Measurements from ENCODE around the gene CEP131. TPM values are rescaled to one million over a fixed set of nuclear protein-coding genes. Genes with fewer than 3 reads are reported as not detected.

Gene CEP131
- total RNA-seq, 2 experiments from 2014 or later: 9.4 to 9.8 TPM

DNA sequence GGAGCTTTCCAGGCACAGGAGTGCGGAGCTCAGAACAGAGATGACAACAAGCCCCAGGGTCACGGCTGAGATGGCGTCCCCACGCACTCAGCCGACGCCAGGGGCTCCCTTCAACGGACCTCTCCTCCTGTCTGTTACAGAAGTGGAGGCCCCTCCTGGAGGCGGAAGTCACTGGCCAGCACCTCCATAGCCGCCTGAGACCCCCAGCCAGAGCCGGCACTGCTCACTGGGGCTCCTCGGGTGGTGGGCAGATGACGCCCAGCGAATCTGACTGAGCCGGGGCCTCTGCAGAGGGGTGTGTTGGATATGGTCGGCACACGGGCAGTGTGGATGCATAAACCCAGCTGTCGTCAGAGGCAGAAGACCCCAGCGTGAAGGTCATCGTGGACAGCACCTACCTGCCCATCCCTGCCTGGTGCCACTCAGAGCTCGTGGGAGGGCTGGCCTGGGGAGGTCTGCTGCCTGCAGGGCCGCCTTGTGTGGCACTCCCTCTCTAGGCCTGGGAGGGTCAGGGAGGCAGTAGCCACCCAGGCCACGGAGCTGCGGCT, 36.4 kb upstream of the CEP131 start:
- CTCF ChIA-PET: interaction anchor here (0.6 to 1.2 kb wide), 2 partner anchors 9 to 226 kb away, joined by 3 to 4 read pairs; no protein-coding TSS in a partner anchor
- H3K27ac Mint-ChIP-seq: no peak overlapping the region
- no peak for DNase-seq
- no peaks in the 10 kb centered on the region for H3K4me1 Mint-ChIP-seq (ENCODE audit: low read depth)
- intact Hi-C loops (cut with micrococcal nuclease): loop anchor here (10.0 kb wide), 1 partner anchor 136 kb away; the partner anchor contains the start of gene BAHCC1
- H3K4me3 Mint-ChIP-seq: no peak overlapping the region
- peaks cover 1% of the 10 kb centered on the region for H3K36me3 Mint-ChIP-seq (ENCODE audit: low read depth)
- H3K9me3 Mint-ChIP-seq: no peaks in the 10 kb centered on the region
- H3K27me3 Mint-ChIP-seq (ENCODE audit: low read depth): no peaks in the 10 kb centered on the region

DNA sequence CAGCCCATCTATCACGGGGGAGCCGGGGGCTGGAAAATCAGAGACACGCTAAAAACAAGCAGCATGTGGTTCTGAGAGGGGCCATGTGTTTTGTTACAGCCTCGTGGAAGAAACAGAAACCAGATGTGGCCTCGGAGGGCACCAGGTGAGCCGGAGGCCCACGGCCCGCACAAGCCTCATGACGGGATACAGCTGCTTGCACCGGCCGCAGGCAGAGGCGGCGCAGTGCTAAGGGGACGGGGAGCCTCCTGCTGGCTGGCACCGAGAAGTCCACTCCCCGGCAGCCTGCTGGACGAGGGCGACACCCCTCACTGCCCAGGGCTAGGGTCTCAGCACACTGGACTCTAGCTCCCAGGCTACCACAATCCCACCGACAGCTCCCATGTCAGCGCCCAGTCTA, 35.5 kb upstream of the CEP131 start:
- DNase-seq: no peak
- Mint-ChIP-seq H3K36me3 (ENCODE audit: low read depth) (peaks cover 1% of the 10 kb centered on the region), H3K27me3 (ENCODE audit: low read depth) (no peaks in the 10 kb centered on the region), H3K9me3 (no peaks in the 10 kb centered on the region), H3K4me1 (ENCODE audit: low read depth) (peaks cover 3% of the 10 kb centered on the region), H3K27ac (no peak overlapping the region), H3K4me3 (no peak overlapping the region)
- intact Hi-C loops (cut with micrococcal nuclease): loop anchor here (10.0 kb wide), 1 partner anchor 137 kb away; the partner anchor contains the start of gene BAHCC1
- CTCF ChIA-PET: no interaction called here

DNA sequence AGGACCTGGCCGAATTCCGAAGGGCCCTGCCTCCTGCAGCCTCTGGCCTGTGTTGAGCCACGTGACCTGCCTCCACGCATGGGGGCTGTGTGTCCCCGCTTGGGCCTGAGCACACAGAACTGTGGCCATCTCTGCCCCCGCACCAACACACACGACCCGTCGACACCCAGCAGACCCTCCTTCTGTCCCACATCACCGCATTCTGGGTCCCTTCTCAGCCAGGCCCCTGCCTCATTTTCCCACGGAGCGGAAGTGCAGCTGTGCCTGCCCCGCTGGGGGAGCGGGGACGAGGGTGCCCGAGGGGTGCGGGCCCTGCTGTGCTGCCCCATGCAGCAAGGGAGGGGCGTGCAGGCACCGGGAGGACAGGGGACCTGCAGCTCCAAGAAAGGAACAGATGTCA, 34.8 kb upstream of the CEP131 start:
- Mint-ChIP-seq H3K9me3 (no peaks in the 10 kb centered on the region), H3K4me3 (no peak overlapping the region), H3K27ac (no peak overlapping the region), H3K27me3 (ENCODE audit: low read depth) (no peaks in the 10 kb centered on the region), H3K36me3 (ENCODE audit: low read depth) (peaks cover 6% of the 10 kb centered on the region), H3K4me1 (ENCODE audit: low read depth) (peaks cover 5% of the 10 kb centered on the region)
- intact Hi-C loops (cut with micrococcal nuclease): loop anchor here (10.0 kb wide), 1 partner anchor 137 kb away; the partner anchor contains the start of gene BAHCC1
- CTCF ChIA-PET: interaction anchor here (0.8 kb wide), 1 partner anchor 344 kb away, joined by 3 read pairs; no protein-coding TSS in a partner anchor
- no peak for DNase-seq

DNA sequence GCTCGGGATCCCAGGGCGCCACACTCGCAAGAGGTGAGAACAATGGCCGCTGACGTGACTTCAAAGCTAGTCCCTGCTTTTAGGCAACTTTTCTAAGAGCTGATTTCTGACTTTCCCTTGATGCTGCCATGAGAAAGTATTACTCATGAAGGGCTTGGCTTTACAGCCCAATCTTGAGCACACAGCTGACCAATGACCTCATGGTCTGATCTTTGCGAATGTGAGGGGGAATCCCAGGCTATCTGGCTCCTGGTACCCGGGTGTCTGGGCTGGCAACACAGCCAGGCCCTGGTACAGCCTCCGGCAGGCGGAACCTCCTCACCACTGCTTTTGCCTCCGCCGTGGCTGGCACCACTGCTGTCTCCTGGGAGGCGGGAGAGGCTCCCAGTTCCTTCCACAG, 33.9 kb upstream of the CEP131 start:
- peaks cover 8% of the 10 kb centered on the region for H3K36me3 Mint-ChIP-seq (ENCODE audit: low read depth)

GRCh38 chr17:81254955-81255717, 32.4 kb upstream of the CEP131 start:
- H3K4me1 Mint-ChIP-seq (ENCODE audit: low read depth): peaks cover 5% of the 10 kb centered on the region
- H3K9me3 Mint-ChIP-seq: no peaks in the 10 kb centered on the region
- H3K36me3 Mint-ChIP-seq (ENCODE audit: low read depth): peaks cover 8% of the 10 kb centered on the region
- intact Hi-C loops (cut with micrococcal nuclease): loop anchor here (10.0 kb wide), 1 partner anchor 140 kb away; the partner anchor contains the start of gene BAHCC1
- no peak overlapping the region for H3K27ac Mint-ChIP-seq
- CTCF ChIA-PET: no interaction called here
- H3K4me3 Mint-ChIP-seq: no peak overlapping the region
- DNase-seq: no peak
- no peaks in the 10 kb centered on the region for H3K27me3 Mint-ChIP-seq (ENCODE audit: low read depth)

More for the DNA sequence above, 33.9 kb upstream of the CEP131 start:
- DNase-seq: no peak
- Mint-ChIP-seq H3K9me3 (no peaks in the 10 kb centered on the region), H3K4me1 (ENCODE audit: low read depth) (peaks cover 5% of the 10 kb centered on the region), H3K4me3 (no peak overlapping the region), H3K27ac (no peak overlapping the region), H3K27me3 (ENCODE audit: low read depth) (no peaks in the 10 kb centered on the region)
- CTCF ChIA-PET: interaction anchor here (0.8 to 1.2 kb wide), 2 partner anchors 228 to 345 kb away, joined by 3 to 4 read pairs; no protein-coding TSS in a partner anchor
- intact Hi-C loops (cut with micrococcal nuclease): loop anchor here (10.0 kb wide), 1 partner anchor 138 kb away; the partner anchor contains the start of gene BAHCC1

GRCh38 chr17:81253358-81254131, 30.8 kb upstream of the CEP131 start:
- Mint-ChIP-seq H3K4me3 (no peak overlapping the region), H3K27ac (no peak overlapping the region), H3K36me3 (ENCODE audit: low read depth) (peaks cover 8% of the 10 kb centered on the region), H3K4me1 (ENCODE audit: low read depth) (peaks cover 5% of the 10 kb centered on the region), H3K9me3 (no peaks in the 10 kb centered on the region), H3K27me3 (ENCODE audit: low read depth) (no peaks in the 10 kb centered on the region)
- DNase-seq: peak; percentile 68
- CTCF ChIA-PET: interaction anchor here (0.7 to 1.9 kb wide), 7 partner anchors 32 to 292 kb away, joined by 3 to 10 read pairs (median 3); no protein-coding TSS in a partner anchor
- intact Hi-C loops (cut with micrococcal nuclease): loop anchor here (1.0 to 10.0 kb wide), 4 partner anchors 43 to 348 kb away; partner anchors contain the start of gene BAHCC1

DNA sequence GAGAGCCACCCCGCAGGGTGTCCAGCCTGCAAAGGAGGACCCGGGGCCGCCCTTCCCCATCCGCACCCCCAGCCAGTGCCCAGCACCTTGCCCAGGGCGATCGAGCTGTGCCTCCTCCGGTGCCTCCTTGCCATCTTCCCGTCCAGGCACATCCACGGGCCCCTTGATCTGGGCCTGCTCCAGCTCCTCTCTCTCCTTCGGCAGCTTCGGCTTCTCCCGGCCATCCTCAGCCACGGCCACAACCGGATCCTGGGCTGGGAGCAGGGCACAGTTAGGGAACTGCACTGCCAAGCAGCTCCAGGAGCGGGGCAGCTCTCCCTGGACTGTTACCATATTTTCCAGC, 30.2 kb upstream of the CEP131 start:
- intact Hi-C loops (cut with micrococcal nuclease): loop anchor here (1.0 to 10.0 kb wide), 4 partner anchors 44 to 348 kb away; partner anchors contain the start of gene BAHCC1
- Mint-ChIP-seq H3K36me3 (ENCODE audit: low read depth) (peaks cover 8% of the 10 kb centered on the region), H3K9me3 (no peaks in the 10 kb centered on the region), H3K27ac (no peak overlapping the region), H3K27me3 (ENCODE audit: low read depth) (no peaks in the 10 kb centered on the region), H3K4me1 (ENCODE audit: low read depth) (peaks cover 5% of the 10 kb centered on the region), H3K4me3 (no peak overlapping the region)
- no peak for DNase-seq
- CTCF ChIA-PET: interaction anchor here (0.6 to 1.9 kb wide), 7 partner anchors 33 to 293 kb away, joined by 3 to 10 read pairs (median 3); no protein-coding TSS in a partner anchor

DNA sequence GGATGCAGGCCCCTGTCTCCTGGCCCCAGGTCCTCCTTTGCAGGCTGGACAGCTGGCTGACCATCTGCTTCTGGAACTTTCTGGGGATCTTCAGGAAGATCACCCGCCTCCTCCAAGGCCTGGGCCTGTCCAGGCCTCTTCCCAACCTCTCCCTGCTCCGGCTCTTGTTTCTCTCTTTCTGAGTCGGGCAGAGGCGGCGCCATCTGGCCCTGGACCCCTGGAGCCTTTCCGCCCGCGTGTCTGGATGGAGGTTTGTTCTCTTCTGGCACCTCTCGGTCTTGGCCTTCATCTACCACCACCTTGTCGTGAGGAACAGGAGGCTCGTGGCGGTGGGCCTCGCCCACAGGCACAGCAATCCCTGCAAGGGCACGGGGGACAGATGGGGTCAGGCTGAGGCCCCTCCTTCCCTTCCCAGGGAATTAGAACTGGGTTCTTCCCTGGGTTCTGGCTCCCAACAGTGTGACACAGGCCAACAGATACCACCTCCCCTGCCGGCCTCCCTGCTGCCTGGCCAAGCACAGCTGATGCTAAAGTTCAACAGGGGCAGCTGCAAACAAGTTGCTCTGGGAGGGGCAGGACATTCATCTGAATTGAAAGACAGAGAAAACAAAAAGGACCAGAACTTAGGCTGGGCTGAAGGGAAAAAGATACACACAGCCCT, 29.7 kb upstream of the CEP131 start:
- CTCF ChIA-PET: interaction anchor here (0.6 to 1.9 kb wide), 7 partner anchors 33 to 293 kb away, joined by 3 to 10 read pairs (median 3); no protein-coding TSS in a partner anchor
- intact Hi-C loops (cut with micrococcal nuclease): loop anchor here (2.0 to 10.0 kb wide), 2 partner anchors 44 to 142 kb away; partner anchors contain the start of gene BAHCC1
- peaks cover 5% of the 10 kb centered on the region for H3K4me1 Mint-ChIP-seq (ENCODE audit: low read depth)
- H3K27me3 Mint-ChIP-seq (ENCODE audit: low read depth): no peaks in the 10 kb centered on the region
- no peaks in the 10 kb centered on the region for H3K9me3 Mint-ChIP-seq
- no peak overlapping the region for H3K27ac Mint-ChIP-seq
- H3K36me3 Mint-ChIP-seq (ENCODE audit: low read depth): peaks cover 8% of the 10 kb centered on the region
- no peak for DNase-seq
- no peak overlapping the region for H3K4me3 Mint-ChIP-seq

GRCh38 chr17:81251709-81252301, 29.0 kb upstream of the CEP131 start:
- no peaks in the 10 kb centered on the region for H3K27me3 Mint-ChIP-seq (ENCODE audit: low read depth)
- CTCF ChIA-PET: no interaction called here
- intact Hi-C loops (cut with micrococcal nuclease): loop anchor here (2.0 to 10.0 kb wide), 2 partner anchors 45 to 143 kb away; partner anchors contain the start of gene BAHCC1
- no peak overlapping the region for H3K4me3 Mint-ChIP-seq
- peaks cover 5% of the 10 kb centered on the region for H3K4me1 Mint-ChIP-seq (ENCODE audit: low read depth)
- no peaks in the 10 kb centered on the region for H3K9me3 Mint-ChIP-seq
- DNase-seq: no peak
- no peak overlapping the region for H3K27ac Mint-ChIP-seq
- peaks cover 9% of the 10 kb centered on the region for H3K36me3 Mint-ChIP-seq (ENCODE audit: low read depth)

DNA sequence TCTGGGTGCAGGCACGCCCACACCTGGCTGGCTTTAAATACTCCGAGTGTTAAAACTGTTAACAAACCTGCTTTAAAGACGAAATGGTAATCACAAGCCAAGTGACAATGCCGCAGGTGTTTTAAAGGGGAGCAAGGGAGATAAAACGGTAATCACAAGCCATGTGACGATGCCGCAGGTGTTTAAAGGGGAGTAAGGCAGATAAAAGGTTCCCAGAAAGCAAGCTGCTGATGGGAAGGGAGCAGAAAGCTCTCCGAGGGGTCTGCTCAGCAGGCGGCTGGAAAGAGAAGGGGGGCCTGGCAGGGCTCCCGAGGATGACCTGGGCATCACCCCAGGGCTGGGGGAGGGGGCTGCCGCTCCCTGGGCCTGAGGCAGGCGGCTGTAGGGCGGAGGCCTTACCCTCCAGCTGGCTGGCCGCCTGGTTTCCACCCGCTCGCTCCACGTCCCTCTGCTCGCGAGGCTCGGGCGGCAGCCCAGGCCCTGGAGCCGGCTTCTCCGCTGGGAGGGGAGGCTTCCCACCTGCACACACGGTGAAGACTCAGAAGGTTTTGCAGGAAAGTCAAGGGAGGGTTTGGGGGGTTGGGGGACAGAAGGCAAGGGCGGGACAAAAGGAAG, 28.4 kb upstream of the CEP131 start:
- Mint-ChIP-seq H3K9me3 (no peaks in the 10 kb centered on the region), H3K27ac (no peak overlapping the region), H3K4me3 (no peak overlapping the region), H3K4me1 (ENCODE audit: low read depth) (peaks cover 5% of the 10 kb centered on the region), H3K36me3 (ENCODE audit: low read depth) (peaks cover 9% of the 10 kb centered on the region), H3K27me3 (ENCODE audit: low read depth) (no peaks in the 10 kb centered on the region)
- DNase-seq: no peak
- CTCF ChIA-PET: no interaction called here
- intact Hi-C loops (cut with micrococcal nuclease): loop anchor here (10.0 kb wide), 1 partner anchor 144 kb away; the partner anchor contains the start of gene BAHCC1

Measured in activated naive CD4-positive, alpha-beta T cell treated with anti-CD3 and anti-CD28 coated beads for 36 hours (primary cell).